ENCODE data around the gene MYH11.

DNA sequence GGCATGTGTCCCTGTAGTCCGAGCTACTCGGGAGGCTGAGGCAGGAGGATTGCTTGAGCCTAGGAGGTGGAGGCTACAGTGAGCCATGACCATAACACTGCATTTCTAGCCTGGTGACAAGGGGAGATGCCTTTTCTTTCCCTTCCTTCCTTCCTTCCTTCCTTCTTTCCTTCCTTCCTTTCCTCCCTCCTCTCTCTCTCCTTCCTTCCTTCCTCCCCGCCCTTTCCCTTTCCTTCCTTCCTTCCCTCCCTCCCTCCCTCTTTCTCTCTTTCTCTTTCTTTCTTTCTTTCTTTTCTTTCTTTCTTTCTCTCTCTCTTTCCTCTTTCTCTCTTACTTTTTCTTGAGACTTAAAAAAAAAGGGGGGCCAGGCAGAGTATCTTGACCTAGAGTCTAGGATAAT, 34.7 kb upstream of the MYH11 start:
- TF ChIP-seq, protein P1, sequence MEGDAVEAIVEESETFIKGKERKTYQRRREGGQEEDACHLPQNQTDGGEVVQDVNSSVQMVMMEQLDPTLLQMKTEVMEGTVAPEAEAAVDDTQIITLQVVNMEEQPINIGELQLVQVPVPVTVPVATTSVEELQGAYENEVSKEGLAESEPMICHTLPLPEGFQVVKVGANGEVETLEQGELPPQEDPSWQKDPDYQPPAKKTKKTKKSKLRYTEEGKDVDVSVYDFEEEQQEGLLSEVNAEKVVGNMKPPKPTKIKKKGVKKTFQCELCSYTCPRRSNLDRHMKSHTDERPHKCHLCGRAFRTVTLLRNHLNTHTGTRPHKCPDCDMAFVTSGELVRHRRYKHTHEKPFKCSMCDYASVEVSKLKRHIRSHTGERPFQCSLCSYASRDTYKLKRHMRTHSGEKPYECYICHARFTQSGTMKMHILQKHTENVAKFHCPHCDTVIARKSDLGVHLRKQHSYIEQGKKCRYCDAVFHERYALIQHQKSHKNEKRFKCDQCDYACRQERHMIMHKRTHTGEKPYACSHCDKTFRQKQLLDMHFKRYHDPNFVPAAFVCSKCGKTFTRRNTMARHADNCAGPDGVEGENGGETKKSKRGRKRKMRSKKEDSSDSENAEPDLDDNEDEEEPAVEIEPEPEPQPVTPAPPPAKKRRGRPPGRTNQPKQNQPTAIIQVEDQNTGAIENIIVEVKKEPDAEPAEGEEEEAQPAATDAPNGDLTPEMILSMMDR (IDR thresholded peaks at IDR 0.05): no peak
- TF ChIP-seq POLR2AphosphoS5 (IDR thresholded peaks at IDR 0.05): no peak
- TF ChIP-seq POLR2A (IDR thresholded peaks at IDR 0.05): no peak

Data from breast epithelium (tissue), 3 donors.